Measurements from ENCODE around the gene HTR4. TPM values are rescaled to one million over a fixed set of nuclear protein-coding genes. Genes with fewer than 3 reads are reported as not detected.

The HTR4 gene
- total RNA-seq, 2 experiments from 2014 or later: not detected

GRCh38 chr5:148523139-148523538 is 131.2 kb downstream of the HTR4 start:
- peaks cover 10% of the 10 kb centered on the region for H3K27me3 Mint-ChIP-seq
- H3K4me1 Mint-ChIP-seq (ENCODE audit: low read depth): no peaks in the 10 kb centered on the region
- intact Hi-C loops (cut with micrococcal nuclease): no loop called here
- no peaks in the 10 kb centered on the region for H3K9me3 Mint-ChIP-seq
- H3K36me3 Mint-ChIP-seq (ENCODE audit: low read depth): no peaks in the 10 kb centered on the region
- no peak overlapping the region for H3K4me3 Mint-ChIP-seq
- H3K27ac Mint-ChIP-seq: no peak overlapping the region
- no peak for TF ChIP-seq CTCF (IDR thresholded peaks at IDR 0.05)
- ChIA-PET CTCF (no interaction called here), POLR2A (no interaction called here)
- DNase-seq (no peak), ATAC-seq (no peak)

DNA sequence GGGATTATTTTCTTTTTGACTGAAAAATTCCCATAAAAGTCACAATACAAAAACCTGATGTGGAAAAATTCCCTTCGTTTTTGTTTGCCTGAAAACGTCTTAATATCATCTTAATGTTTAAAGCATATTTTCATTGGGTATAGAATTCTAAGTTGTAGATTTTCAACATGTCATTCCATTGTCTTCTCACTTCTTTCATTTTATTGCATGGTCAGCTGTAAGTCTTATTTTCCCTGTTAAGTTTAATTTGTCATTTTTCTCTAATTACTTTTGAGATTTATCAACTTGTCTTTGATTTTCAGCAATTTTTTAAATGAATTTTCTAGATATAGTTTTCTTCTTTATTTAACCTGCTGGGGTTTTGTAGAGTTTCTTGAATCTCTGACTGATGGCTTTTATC is 138.9 kb downstream of the HTR4 start:
- H3K36me3 Mint-ChIP-seq (ENCODE audit: low read depth): no peaks in the 10 kb centered on the region
- intact Hi-C loops (cut with micrococcal nuclease): no loop called here
- H3K27me3 Mint-ChIP-seq: peaks cover 9% of the 10 kb centered on the region
- H3K27ac Mint-ChIP-seq: no peak overlapping the region
- ChIA-PET CTCF (no interaction called here), POLR2A (no interaction called here)
- H3K4me3 Mint-ChIP-seq: no peak overlapping the region
- no peaks in the 10 kb centered on the region for H3K9me3 Mint-ChIP-seq
- TF ChIP-seq CTCF (IDR thresholded peaks at IDR 0.05): no peak
- ATAC-seq: no peak
- DNase-seq: no peak
- H3K4me1 Mint-ChIP-seq (ENCODE audit: low read depth): no peaks in the 10 kb centered on the region

DNA sequence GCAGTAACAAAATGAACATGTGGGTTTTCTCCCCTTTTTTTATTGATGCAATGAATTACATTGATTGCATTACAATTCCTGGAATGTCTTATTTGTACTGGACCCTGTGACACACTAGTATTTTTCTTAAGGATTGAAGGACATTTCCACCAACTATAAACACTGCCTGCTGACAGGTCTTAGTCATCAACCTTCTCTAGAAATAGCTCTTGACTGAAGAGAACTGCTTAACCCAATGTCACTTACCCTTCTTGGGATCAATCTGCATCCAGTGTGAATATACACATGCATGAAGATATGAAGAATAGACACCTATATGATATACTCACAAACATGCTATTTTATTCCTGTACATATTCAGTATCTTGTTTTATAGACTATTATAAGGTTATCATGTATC is 140.0 kb downstream of the HTR4 start:
- no peak for ATAC-seq
- ChIA-PET CTCF (no interaction called here), POLR2A (no interaction called here)
- H3K27ac Mint-ChIP-seq: no peak overlapping the region
- no peaks in the 10 kb centered on the region for H3K9me3 Mint-ChIP-seq
- no peak overlapping the region for H3K4me3 Mint-ChIP-seq
- H3K4me1 Mint-ChIP-seq (ENCODE audit: low read depth): no peaks in the 10 kb centered on the region
- intact Hi-C loops (cut with micrococcal nuclease): no loop called here
- no peak for TF ChIP-seq CTCF (IDR thresholded peaks at IDR 0.05)
- DNase-seq: no peak
- no peaks in the 10 kb centered on the region for H3K36me3 Mint-ChIP-seq (ENCODE audit: low read depth)
- peaks cover 7% of the 10 kb centered on the region for H3K27me3 Mint-ChIP-seq

DNA sequence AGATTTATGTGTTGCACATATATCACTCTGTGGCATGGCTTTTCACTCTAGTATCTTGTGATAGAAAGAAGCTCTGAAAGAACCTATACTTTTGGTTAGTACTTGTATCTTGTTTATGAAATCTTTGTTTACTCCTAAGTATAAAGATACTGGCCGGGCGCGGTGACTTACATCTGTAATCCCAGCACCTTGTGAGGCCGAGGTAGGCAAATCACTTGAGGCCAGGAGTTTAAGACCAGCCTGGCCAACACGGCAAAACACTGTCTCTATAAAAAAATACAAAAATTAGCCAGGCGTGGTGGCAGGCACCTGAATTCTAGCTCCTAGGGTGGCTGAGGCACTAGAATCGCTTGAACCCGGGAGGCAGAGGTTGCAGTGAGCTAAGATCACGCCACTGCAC is 141.8 kb downstream of the HTR4 start:
- Mint-ChIP-seq H3K27me3 (peaks cover 5% of the 10 kb centered on the region), H3K4me3 (no peak overlapping the region), H3K9me3 (no peaks in the 10 kb centered on the region), H3K36me3 (ENCODE audit: low read depth) (no peaks in the 10 kb centered on the region), H3K27ac (no peak overlapping the region), H3K4me1 (ENCODE audit: low read depth) (no peaks in the 10 kb centered on the region)
- DNase-seq (no peak), ATAC-seq (no peak)
- ChIA-PET POLR2A (interaction anchor here (0.6 kb wide), 1 partner anchor 143 kb away, joined by 3 read pairs; no protein-coding TSS in a partner anchor), CTCF (interaction anchor here (1.0 kb wide), 1 partner anchor 218 kb away, joined by 4 read pairs; no protein-coding TSS in a partner anchor)
- no peak for TF ChIP-seq CTCF (IDR thresholded peaks at IDR 0.05)
- intact Hi-C loops (cut with micrococcal nuclease): no loop called here

GRCh38 chr5:148511810-148512347 is 142.4 kb downstream of the HTR4 start:
- Mint-ChIP-seq H3K36me3 (ENCODE audit: low read depth) (no peaks in the 10 kb centered on the region), H3K4me1 (ENCODE audit: low read depth) (no peaks in the 10 kb centered on the region), H3K27ac (no peak overlapping the region), H3K27me3 (peaks cover 3% of the 10 kb centered on the region), H3K9me3 (no peaks in the 10 kb centered on the region), H3K4me3 (no peak overlapping the region)
- DNase-seq: no peak
- ATAC-seq: no peak
- ChIA-PET POLR2A (no interaction called here), CTCF (interaction anchor here (1.0 kb wide), 1 partner anchor 219 kb away, joined by 4 read pairs; no protein-coding TSS in a partner anchor)
- intact Hi-C loops (cut with micrococcal nuclease): no loop called here
- TF ChIP-seq CTCF (IDR thresholded peaks at IDR 0.05): no peak

All from activated CD8-positive, alpha-beta T cell treated with anti-CD3 and anti-CD28 coated beads for 36 hours (primary cell).